Measurements from ENCODE around the gene MAGI2.

Gene MAGI2

GRCh38 chr7:78751253-78751652, 702.2 kb downstream of the MAGI2 start:
- in situ Hi-C loops (cut with MboI; ENCODE audit: low sequenced_read_pairs, unreplicated experiment) = no loop called here
- TF ChIP-seq CTCF (IDR thresholded peaks at IDR 0.05; ENCODE audit: borderline replicate concordance, control extremely low read depth, extremely low read depth, insufficient read depth, missing control alignments) = no peak
- no peak for DNase-seq (ENCODE audit: low spot score)

GRCh38 chr7:78749052-78749746, 704.3 kb downstream of the MAGI2 start:
- no peak for DNase-seq (ENCODE audit: low spot score)
- no peak for TF ChIP-seq CTCF (IDR thresholded peaks at IDR 0.05; ENCODE audit: borderline replicate concordance, control extremely low read depth, extremely low read depth, insufficient read depth, missing control alignments)
- in situ Hi-C loops (cut with MboI; ENCODE audit: low sequenced_read_pairs, unreplicated experiment) = no loop called here

- DNase-seq (ENCODE audit: low spot score) = no peak
- in situ Hi-C loops (cut with MboI; ENCODE audit: low sequenced_read_pairs, unreplicated experiment) = no loop called here
- no peak for TF ChIP-seq CTCF (IDR thresholded peaks at IDR 0.05; ENCODE audit: borderline replicate concordance, control extremely low read depth, extremely low read depth, insufficient read depth, missing control alignments)
Observed at GRCh38 chr7:78747592-78747991, 705.9 kb downstream of the MAGI2 start.

GRCh38 chr7:78746301-78746700, 707.2 kb downstream of the MAGI2 start:
- in situ Hi-C loops (cut with MboI; ENCODE audit: low sequenced_read_pairs, unreplicated experiment) = no loop called here
- no peak for TF ChIP-seq CTCF (IDR thresholded peaks at IDR 0.05; ENCODE audit: borderline replicate concordance, control extremely low read depth, extremely low read depth, insufficient read depth, missing control alignments)

GRCh38 chr7:78742694-78743093, 710.8 kb downstream of the MAGI2 start:
- TF ChIP-seq CTCF (IDR thresholded peaks at IDR 0.05; ENCODE audit: borderline replicate concordance, control extremely low read depth, extremely low read depth, insufficient read depth, missing control alignments) = no peak
- DNase-seq (ENCODE audit: low spot score) = no peak
- in situ Hi-C loops (cut with MboI; ENCODE audit: low sequenced_read_pairs, unreplicated experiment) = no loop called here

More at GRCh38 chr7:78746301-78746700, 707.2 kb downstream of the MAGI2 start:
- no peak for DNase-seq (ENCODE audit: low spot score)

- TF ChIP-seq CTCF (IDR thresholded peaks at IDR 0.05; ENCODE audit: borderline replicate concordance, control extremely low read depth, extremely low read depth, insufficient read depth, missing control alignments) = no peak
- no peak for DNase-seq (ENCODE audit: low spot score)
- in situ Hi-C loops (cut with MboI; ENCODE audit: low sequenced_read_pairs, unreplicated experiment) = no loop called here
Observed at GRCh38 chr7:78736548-78736947, 716.9 kb downstream of the MAGI2 start.

Measured in GM13976 (cell line).